Urinary bladder (tissue), 4 donors: Measurements from ENCODE around the gene TCP11L2. TPM values are rescaled to one million over a fixed set of nuclear protein-coding genes. Genes with fewer than 3 reads are reported as not detected.
"Not testable (repeated sequence)": the region's sequence is repeated elsewhere in the genome, so short reads cannot be mapped to it uniquely, and the experiment has no call there.

Experiments used
- DNase-seq: peaks from one replicate; pipeline ENCODE4 v3.0.0-alpha.2; 2015; ENCODE audit errors: extremely low spot score
- H3K27ac ChIP-seq: one replicate; pipeline ENCODE4 v1.5.1; 2013; ENCODE audit warnings: low read depth, mild to moderate bottlenecking, moderate library complexity
- H3K36me3 ChIP-seq: one replicate; pipeline ENCODE4 v1.6.1; 2013; ENCODE audit warnings: mild to moderate bottlenecking, moderate library complexity; ENCODE audit not compliant: insufficient read depth
- H3K4me1 ChIP-seq: one replicate; pipeline ENCODE4 v1.6.1; 2013; ENCODE audit warnings: mild to moderate bottlenecking, moderate library complexity; ENCODE audit not compliant: insufficient read depth
- H3K4me3 ChIP-seq: one replicate; pipeline ENCODE4 v1.5.1; 2013; ENCODE audit warnings: low read depth, low read length
- WGBS: extraction: QIAGEN DNeasy Blood & Tissue Kit; methylation state at CpG from one replicate; pipeline ENCODE4 v1.1.7; 2013; 5-methylcytosine and 5-hydroxymethylcytosine counted together
- polyA plus RNA-seq: library from polyadenylated mRNA; stranded (reverse); fragments of 200-250 nt; gene quantifications from one replicate; pipeline ENCODE4 v1.2.3, GENCODE V29; 2013
- total RNA-seq: library from RNA; depleted of rRNA; stranded (reverse); fragments of >200 nt; gene quantifications from one replicate; pipeline ENCODE4 v1.2.3, GENCODE V29; 2014
- donor health status: healthy with polysubstance abuse.
- donor health status: healthy.

The TCP11L2 gene
- total and polyA plus RNA-seq, 2 donors = 10.2 to 66.8 TPM

DNA sequence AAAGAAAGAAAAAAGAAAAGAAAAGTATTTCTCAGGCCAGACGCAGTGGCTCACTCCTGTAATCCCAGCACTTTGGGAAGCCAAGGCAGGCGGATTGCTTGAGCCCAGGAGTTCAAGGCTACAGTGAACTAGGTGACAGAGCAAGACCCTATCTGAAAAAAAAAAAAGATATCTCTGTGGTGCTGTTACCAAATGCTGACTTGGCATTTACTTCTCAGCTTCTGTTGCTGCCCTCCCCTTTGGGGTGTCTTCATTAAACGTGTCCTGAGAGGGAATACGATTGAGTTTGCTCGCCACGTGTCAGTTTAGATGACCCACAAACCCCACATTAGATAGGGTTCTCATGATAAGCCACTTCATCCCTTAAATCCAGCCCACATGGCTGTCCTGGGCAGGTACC, 50.6 kb downstream of the TCP11L2 start:
- no peaks in the 10 kb centered on the region for H3K36me3 ChIP-seq
- no peak overlapping the region for H3K4me3 ChIP-seq
- no peaks in the 10 kb centered on the region for H3K4me1 ChIP-seq
- no peak overlapping the region for H3K27ac ChIP-seq
- DNase-seq = no peak
- 74% methylated on average over 6 of the region's 6 CpGs for WGBS

GRCh38 chr12:106357549-106358395, 55.2 kb downstream of the TCP11L2 start, which contains the start of gene POLR3B:
Gene POLR3B, plus strand, starts transcription at chr12:106357748. Its CDS starts 132 bp downstream, at chr12:106357880.
- DNase-seq = peak; percentile 94
- under 1% methylated on average over 63 of the region's 63 CpGs for WGBS
- no peaks in the 10 kb centered on the region for H3K36me3 ChIP-seq
- H3K27ac ChIP-seq = peak within 1 kb of the TSS; percentile 55
- H3K4me3 ChIP-seq = peak within 1 kb of the TSS; percentile 44
- no peaks in the 10 kb centered on the region for H3K4me1 ChIP-seq

DNA sequence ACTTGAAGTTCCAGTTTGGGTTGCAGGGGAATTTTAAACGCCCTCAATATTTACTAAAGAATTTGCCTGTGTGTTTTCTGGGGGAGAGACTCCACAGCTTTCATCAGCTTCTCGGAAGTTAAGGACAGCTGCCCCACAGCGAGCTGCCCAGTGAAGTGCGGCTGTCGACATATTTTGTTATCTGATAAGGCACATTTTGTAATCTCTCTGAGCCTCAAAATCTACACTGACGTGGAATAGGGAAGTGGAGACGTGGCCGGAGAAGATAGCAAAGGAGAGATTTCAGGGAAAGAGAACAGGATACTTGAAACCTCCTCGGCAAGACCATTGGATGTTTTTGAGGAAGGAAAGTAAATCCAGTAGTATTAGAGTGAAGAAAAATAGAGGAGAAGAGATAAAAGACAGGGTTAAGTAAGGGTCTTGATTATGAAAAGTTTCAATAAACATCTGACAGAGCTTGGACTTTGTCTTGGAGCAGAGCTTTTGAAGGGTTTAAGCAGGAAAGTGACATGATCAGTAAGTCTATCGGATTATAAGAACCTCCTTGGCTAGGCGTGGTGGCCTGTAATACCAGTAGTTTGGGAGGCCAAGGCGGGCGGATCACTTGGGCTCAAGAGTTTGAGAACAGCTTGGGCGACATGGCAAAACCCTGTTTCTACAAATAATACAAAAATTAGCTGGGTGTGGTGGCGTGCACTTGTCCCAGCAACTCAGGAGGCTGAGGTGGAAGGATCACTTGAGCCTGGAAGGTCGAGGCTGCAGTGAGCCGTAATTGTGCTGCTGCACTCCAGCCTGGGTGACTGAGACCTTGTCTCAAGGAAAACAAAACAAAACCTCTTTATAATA, 56.1 kb downstream of the TCP11L2 start:
- DNase-seq = no peak
- Histone ChIP-seq H3K4me1 (no peaks in the 10 kb centered on the region), H3K36me3 (no peaks in the 10 kb centered on the region), H3K27ac (peak overlapping the region; percentile 43), H3K4me3 (peak overlapping the region; percentile 44)
- 23% methylated on average over 17 of the region's 17 CpGs for WGBS

DNA sequence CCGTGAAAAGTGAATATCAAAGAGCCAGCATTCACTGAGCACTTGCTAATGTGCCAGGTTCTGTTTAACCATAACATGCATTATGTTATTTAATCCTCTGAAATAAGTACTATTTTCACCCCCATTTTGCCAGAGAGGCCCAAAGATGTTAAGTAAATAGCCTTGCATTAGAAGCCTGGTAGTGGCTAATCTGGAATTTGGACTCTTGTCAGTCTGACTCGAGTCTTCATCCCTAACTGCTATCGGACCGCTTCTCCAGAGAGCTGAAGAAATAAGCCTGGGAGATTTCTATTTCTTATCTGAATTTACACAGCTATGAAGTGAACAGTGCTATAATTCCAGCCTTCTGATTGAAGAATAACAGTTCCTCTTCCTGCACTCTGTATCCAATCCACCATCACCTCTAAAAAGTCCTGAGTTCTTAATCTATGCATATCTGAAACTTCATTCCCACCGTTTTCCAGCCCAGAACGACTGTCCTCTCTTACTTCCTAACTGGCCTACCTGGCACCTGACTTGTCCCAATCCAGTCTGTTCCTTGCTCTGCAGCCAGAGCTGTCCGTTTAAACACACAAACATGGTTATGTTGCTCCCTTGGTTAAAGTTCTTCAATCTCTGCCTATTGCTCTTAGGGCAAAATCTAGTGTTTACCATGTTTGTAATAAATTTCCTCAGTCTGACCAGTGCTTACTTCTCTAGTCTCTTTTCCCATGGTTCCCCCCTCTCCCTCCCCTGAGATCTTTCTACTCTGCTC, 57.3 kb downstream of the TCP11L2 start:
- H3K4me3 ChIP-seq = no peak overlapping the region
- WGBS = 61% methylated on average over 7 of the region's 7 CpGs
- no peak overlapping the region for H3K27ac ChIP-seq
- no peak for DNase-seq
- H3K36me3 ChIP-seq = no peaks in the 10 kb centered on the region
- no peaks in the 10 kb centered on the region for H3K4me1 ChIP-seq

DNA sequence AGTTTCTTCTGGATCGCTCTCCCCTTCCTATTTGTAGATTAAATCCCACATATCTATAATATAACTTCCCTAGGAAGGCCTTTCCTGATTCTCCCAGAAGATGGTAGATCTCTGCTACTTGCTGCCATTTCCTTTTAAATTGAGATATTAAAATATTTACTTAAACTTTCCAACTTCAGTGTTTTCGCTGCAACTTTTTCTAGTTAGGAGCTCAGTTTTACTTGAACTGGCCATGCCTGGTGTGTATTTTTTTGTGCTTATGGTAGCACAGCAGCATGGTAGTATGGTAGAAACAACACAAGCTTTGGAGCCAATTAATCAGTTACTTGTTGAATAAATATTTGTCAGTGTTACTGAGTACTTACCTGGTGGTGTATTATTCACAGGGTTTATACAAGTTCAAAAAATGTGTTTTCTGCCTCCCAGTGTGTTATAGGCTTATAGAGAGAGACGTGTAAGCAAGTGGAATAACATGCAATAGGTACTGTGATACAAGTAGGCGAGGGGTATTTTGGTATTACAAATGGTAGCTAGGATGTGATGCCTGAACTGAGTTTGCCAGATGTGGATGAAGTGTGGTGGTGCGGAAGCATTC, 58.0 kb downstream of the TCP11L2 start:
- no peak for DNase-seq
- Histone ChIP-seq H3K36me3 (no peaks in the 10 kb centered on the region), H3K4me3 (no peak overlapping the region), H3K4me1 (no peaks in the 10 kb centered on the region), H3K27ac (no peak overlapping the region)
- 95% methylated on average over 5 of the region's 5 CpGs for WGBS

GRCh38 chr12:106362971-106363370, 60.4 kb downstream of the TCP11L2 start:
- no peak for DNase-seq
- no peaks in the 10 kb centered on the region for H3K36me3 ChIP-seq
- H3K27ac ChIP-seq = no peak overlapping the region
- H3K4me3 ChIP-seq = no peak overlapping the region
- WGBS = 90% methylated on average over 4 of the region's 4 CpGs
- no peaks in the 10 kb centered on the region for H3K4me1 ChIP-seq

DNA sequence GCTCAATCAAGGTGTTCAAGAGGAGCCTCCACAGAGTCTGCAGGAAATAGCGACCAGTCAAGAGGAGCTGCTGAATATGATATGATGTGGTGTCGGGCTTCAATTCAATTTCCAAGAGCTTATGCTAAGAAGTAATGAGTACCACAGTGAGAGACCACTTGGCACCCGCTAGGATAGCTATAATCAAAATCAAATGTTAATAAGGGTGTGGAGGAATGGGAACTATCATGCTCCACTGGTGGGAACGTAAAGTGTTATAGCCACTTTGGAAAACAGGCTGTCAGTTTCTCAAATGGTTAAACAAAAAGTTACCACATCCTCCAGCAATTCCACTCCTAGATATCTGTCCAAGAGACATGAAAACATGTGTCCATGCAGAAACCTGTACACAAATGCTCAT, 61.7 kb downstream of the TCP11L2 start:
- Histone ChIP-seq H3K27ac (no peak overlapping the region), H3K4me1 (no peaks in the 10 kb centered on the region), H3K36me3 (no peaks in the 10 kb centered on the region), H3K4me3 (no peak overlapping the region)
- 94% methylated on average over 4 of the region's 4 CpGs for WGBS
- no peak for DNase-seq

- no peaks in the 10 kb centered on the region for H3K4me1 ChIP-seq
- no peak overlapping the region for H3K4me3 ChIP-seq
- WGBS = 88% methylated on average over 6 of the region's 6 CpGs
- H3K27ac ChIP-seq = no peak overlapping the region
- no peak for DNase-seq
- H3K36me3 ChIP-seq = peaks cover 2% of the 10 kb centered on the region
Observed at GRCh38 chr12:106369624-106370346, 67.3 kb downstream of the TCP11L2 start.

GRCh38 chr12:106378788-106379187, 76.3 kb downstream of the TCP11L2 start:
- 58% methylated on average over 4 of the region's 4 CpGs for WGBS
- peaks cover 8% of the 10 kb centered on the region for H3K36me3 ChIP-seq

DNA sequence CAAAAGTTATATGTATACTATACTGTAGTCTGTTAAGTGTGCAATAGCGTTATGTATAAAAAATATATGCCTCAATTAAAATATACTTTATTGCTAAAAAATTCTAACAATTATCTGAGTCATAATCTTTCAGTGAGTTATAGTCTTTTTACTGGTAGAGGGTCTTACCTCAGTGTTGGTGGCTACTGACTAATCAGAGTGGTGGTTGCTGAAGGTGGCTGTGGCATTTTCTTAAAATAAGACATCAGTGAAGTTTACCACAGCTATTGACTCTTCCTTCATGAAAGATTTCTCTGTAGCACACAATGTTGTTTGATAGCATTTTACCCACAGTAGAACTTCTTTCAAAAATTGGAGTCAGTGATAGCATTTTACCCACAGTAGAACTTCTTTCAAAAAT, 78.4 kb downstream of the TCP11L2 start:
- H3K36me3 ChIP-seq = peaks cover 9% of the 10 kb centered on the region
- 100% methylated on average over 1 of the region's 1 CpG for WGBS
- no peak for DNase-seq
- H3K4me1 ChIP-seq = no peaks in the 10 kb centered on the region
- no peak overlapping the region for H3K27ac ChIP-seq
- no peak overlapping the region for H3K4me3 ChIP-seq

More at GRCh38 chr12:106378788-106379187, 76.3 kb downstream of the TCP11L2 start:
- DNase-seq = no peak
- H3K4me1 ChIP-seq = no peaks in the 10 kb centered on the region
- H3K27ac ChIP-seq = no peak overlapping the region
- no peak overlapping the region for H3K4me3 ChIP-seq

DNA sequence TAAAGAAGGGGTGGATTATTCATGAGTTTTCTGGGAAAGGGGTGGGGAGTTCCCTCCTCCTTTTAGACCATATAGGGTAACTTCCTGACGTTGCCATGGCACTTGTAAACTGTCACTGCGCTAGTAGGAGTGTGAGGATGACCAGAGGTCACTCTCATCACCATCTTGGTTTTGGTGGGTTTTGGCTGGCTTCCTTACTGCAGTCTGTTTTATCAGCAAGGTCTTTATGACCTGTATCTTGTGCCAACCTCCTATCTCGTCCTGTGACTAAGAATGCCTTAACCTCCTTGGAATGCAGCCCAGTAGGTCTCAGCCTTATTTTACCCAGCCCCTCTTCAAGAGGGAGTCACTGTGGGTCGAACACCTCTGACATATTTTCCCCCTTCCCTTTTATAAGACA, 79.3 kb downstream of the TCP11L2 start:
- WGBS = 85% methylated on average over 4 of the region's 4 CpGs
- H3K4me3 ChIP-seq, H3K27ac ChIP-seq, H3K4me1 ChIP-seq, H3K36me3 ChIP-seq, DNase-seq: not testable (repeated sequence)

DNA sequence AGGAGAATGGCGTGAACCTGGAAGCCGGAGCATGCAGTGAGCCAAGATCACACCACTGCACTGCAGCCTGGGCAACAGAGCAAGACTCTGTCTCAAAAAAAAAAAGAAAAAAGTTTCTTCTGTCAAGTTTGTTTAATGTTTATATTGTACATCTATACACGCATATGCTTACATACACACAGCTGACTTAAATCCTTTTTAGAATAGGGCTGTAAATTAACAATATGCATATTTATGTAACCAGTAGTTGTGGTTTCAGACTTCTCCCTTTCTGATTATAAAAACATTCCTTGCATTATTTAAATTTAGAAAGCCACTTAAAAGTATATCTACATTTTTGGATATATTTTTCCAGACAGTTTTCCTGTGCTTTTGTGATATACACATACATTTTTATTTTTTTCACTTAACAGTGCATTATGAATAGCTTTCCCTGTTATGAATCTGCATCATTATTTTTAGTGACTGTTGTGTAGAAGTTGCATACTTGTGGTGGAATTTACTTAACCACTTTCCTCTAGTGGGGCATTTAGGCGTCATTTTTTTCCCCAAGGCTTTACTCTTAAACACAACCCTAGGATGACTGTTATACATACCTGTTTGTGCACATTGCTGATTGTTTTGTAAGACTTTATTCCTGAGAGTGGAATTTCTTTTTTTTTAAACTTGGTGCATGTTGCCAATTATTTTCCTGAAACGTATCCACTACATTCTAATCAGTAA, 84.4 kb downstream of the TCP11L2 start:
- 81% methylated on average over 5 of the region's 5 CpGs for WGBS
- DNase-seq = no peak
- peaks cover 3% of the 10 kb centered on the region for H3K36me3 ChIP-seq
- H3K27ac ChIP-seq = no peak overlapping the region
- H3K4me3 ChIP-seq = no peak overlapping the region
- no peaks in the 10 kb centered on the region for H3K4me1 ChIP-seq
